ENCODE data around the gene ANKMY1.

ANKMY1 gene

DNA sequence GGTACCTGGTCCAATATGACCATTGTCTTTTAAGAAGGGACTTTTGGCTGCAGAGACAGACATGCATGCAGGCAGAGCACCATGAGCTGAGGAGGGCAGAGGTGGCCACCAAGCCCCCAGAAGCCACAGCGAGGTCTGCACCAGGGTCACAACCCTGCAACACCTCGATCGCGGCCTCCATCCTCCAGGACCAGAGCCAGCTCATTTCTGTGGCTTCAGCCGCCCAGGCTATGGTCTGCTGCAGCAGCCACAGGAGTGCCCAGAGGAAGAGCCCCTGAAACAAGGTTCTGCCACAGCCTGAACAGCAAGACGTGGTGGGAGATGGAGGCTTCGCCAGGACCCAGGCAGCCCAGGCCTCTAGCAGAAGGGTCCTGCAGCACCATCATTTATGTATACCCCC is 53.9 kb downstream of the ANKMY1 start:
- TF ChIP-seq, protein P1, sequence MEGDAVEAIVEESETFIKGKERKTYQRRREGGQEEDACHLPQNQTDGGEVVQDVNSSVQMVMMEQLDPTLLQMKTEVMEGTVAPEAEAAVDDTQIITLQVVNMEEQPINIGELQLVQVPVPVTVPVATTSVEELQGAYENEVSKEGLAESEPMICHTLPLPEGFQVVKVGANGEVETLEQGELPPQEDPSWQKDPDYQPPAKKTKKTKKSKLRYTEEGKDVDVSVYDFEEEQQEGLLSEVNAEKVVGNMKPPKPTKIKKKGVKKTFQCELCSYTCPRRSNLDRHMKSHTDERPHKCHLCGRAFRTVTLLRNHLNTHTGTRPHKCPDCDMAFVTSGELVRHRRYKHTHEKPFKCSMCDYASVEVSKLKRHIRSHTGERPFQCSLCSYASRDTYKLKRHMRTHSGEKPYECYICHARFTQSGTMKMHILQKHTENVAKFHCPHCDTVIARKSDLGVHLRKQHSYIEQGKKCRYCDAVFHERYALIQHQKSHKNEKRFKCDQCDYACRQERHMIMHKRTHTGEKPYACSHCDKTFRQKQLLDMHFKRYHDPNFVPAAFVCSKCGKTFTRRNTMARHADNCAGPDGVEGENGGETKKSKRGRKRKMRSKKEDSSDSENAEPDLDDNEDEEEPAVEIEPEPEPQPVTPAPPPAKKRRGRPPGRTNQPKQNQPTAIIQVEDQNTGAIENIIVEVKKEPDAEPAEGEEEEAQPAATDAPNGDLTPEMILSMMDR (IDR thresholded peaks at IDR 0.05; ENCODE audit: control insufficient read depth, extremely low read depth, insufficient read depth) = no peak
- H3K4me3 ChIP-seq (ENCODE audit: low read depth, low read length) = no peak overlapping the region
- DNase-seq (ENCODE audit: low read depth) = no peak

DNA sequence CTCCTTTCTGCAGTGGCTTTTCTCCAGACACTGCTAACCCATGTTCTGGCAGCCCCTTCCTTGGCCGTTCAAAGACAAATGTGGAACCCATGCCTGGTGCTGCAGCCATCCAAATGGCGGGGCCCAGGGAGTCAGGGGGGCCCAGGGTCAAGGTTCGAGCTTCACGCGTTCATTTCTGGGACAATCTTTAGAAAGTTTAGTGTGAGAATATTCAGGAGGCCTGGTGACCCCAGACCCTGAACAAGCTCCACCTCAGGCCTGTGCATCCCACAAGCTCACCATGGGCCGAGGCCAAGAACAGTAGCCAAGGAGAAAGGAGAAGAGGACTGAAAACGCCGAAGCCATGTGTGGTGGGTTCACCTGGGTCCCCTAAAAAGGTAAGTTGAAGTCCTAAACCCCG is 54.4 kb downstream of the ANKMY1 start:
- TF ChIP-seq, protein P1 (IDR thresholded peaks at IDR 0.05; ENCODE audit: control insufficient read depth, extremely low read depth, insufficient read depth) = no peak
- no peak for DNase-seq (ENCODE audit: low read depth)
- H3K4me3 ChIP-seq (ENCODE audit: low read depth, low read length) = no peak overlapping the region

DNA sequence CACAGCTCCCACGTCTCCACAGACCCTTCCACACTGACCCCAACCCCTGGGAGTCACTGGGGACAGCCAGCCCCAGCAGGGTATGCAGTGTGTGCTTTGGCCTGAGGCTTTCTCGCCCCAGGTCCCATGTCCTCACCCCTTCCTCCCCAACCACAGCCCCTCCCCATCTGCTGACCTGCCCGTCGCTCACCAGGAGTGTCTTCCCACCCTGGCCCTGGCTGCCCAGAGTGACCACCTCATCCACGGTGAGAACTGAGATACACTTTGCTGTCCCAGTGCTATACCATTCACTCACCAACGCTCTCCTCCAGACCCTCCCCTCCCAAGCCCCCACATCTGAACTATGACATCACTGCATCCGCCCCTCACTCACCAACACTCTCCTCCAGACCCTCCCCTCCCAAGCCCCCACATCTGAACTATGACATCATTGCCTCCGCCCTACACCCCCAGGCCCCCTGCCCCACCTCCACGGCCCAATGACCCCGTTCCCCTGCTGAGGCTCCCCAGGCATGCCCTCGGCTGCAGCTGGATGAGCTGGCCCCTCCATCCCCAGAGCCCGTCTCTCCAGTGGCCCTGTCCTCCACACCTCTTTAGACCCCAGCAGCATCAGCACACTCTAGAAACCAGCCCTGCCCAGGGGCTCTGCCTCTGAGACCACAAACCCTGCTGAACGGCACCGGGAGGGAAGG is 55.2 kb downstream of the ANKMY1 start:
- DNase-seq (ENCODE audit: low read depth) = no peak
- TF ChIP-seq, protein P1 (IDR thresholded peaks at IDR 0.05; ENCODE audit: control insufficient read depth, extremely low read depth, insufficient read depth) = no peak
- no peak overlapping the region for H3K4me3 ChIP-seq (ENCODE audit: low read depth, low read length)

DNA sequence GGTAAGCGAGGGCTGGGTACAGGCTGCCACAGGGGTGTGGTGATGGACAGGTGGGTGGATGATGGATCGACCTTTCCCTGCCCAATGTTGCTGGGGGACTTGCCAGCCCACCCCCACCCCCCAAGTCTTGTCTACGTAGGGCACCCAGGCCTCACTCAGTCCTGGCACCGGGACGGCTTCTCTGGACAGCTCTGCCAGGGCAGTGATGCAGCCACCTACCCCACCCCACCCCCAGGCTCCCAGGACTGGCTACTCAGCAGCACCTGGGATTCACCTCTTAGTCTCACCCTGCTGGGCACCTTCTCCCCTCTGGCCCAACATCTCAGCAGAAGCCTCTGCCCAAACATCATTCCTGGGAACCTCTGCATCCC is 55.7 kb downstream of the ANKMY1 start:
- TF ChIP-seq, protein P1 (IDR thresholded peaks at IDR 0.05; ENCODE audit: control insufficient read depth, extremely low read depth, insufficient read depth) = no peak
- DNase-seq (ENCODE audit: low read depth) = no peak
- no peak overlapping the region for H3K4me3 ChIP-seq (ENCODE audit: low read depth, low read length)

DNA sequence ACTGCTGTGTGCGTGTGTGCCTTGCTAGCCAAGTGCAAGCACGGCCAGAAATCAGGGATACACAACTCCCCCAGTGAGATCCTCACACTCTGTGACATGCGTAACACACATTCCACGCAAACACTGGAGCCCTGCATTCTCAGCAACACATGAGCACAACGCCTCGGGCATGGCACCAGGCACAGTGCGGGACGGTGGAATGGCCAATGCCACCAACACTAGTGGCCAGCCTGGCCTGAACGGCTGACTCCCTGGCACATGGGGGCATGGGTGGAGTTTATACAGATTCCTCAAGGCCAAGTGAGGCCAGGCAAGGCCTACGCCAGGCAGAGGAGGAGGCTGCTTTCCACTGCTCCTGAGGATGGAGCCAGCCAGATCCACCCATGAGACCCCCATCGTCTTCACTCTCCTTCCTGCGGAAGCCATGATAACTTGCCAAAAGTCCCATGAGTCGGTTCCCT is 56.2 kb downstream of the ANKMY1 start:
- TF ChIP-seq, protein P1 (IDR thresholded peaks at IDR 0.05; ENCODE audit: control insufficient read depth, extremely low read depth, insufficient read depth) = no peak
- DNase-seq (ENCODE audit: low read depth) = no peak
- H3K4me3 ChIP-seq (ENCODE audit: low read depth, low read length) = no peak overlapping the region

DNA sequence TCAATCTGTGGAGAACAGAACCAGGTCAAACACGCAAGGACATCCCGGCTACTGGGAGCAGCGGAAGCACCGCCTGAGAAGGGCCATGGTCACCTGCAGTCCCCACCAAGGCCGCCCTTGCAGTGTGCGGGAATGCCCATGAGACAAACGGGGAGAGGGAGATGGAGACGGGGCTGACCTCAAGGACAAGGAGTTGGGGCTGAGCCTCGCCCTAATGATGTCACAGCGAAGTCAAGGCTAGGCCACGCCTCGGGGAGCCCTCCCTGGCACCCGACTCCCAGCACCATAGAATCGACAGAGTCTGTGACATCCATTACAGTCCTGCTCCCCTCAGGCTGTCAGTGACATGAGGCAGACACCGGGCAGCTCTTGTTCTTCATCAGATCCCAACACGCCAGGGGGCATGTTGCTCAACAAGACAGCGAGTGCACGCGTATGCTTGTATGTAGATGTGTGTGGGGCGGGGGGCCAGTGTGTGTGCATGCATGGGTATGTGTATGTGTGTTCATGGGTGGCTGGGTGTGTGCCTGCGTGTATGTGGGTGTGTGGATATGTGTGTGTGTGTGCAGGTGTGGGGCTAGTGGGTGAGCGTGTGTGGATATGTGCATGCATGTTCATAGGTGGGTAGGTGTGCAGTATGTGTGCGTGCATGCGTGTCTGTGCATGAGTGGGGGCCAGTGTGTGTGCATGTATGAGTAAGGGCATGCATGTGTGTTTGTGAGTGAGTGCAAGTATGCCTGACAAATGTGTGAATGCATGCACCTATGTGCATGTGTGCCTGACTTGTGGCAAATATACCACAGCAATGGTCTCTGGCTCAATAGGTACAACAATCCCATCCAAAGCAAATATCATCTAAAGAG is 57.0 kb downstream of the ANKMY1 start:
- no peak overlapping the region for H3K4me3 ChIP-seq (ENCODE audit: low read depth, low read length)
- DNase-seq (ENCODE audit: low read depth) = no peak
- TF ChIP-seq, protein P1 (IDR thresholded peaks at IDR 0.05; ENCODE audit: control insufficient read depth, extremely low read depth, insufficient read depth) = no peak
